MCF 10A (cell line): Measurements from ENCODE around the gene SHE. TPM values are rescaled to one million over a fixed set of nuclear protein-coding genes. Genes with fewer than 3 reads are reported as not detected.

Source experiments
- BruUV-seq: library from RNA; stranded (reverse); fragments of 400-500 nt; replicated peaks from 2 replicates; lab custom pipeline; 2021; lab: Mats Ljungman, UMichigan
- CTCF ChIA-PET: fragments of 300-600 bp; sonication (Branson Sonifier 250); formaldehyde crosslinking; extraction: SDS; loops from one replicate; lab custom pipeline; 2021; ENCODE audit warnings: antibody characterized with exemption, inconsistent platforms; lab: Yijun Ruan, JAX
- POLR2A ChIA-PET: fragments of 300-600, 350-650 bp; sonication (Branson Sonifier 250); formaldehyde crosslinking; extraction: SDS; loops from one replicate; lab custom pipeline; 2020; ENCODE audit warnings: antibody characterized with exemption, inconsistent platforms; lab: Yijun Ruan, JAX
- DNase-seq: peaks from one replicate; pipeline ENCODE4 v3.0.0-alpha.2; 2018; ENCODE audit not compliant: unreplicated experiment
- H3K27ac Mint-ChIP-seq: one replicate; pipeline ENCODE4 v1.8.0; 2022; ENCODE audit warnings: mild to moderate bottlenecking, low read depth, mixed read lengths; ENCODE audit not compliant: unreplicated experiment
- H3K27me3 Mint-ChIP-seq: one replicate; pipeline ENCODE4 v1.8.0; 2022; ENCODE audit warnings: mixed read lengths; ENCODE audit not compliant: insufficient read depth, unreplicated experiment
- H3K36me3 Mint-ChIP-seq: one replicate; pipeline ENCODE4 v1.8.0; 2022; ENCODE audit warnings: mild to moderate bottlenecking, moderate library complexity, mixed read lengths; ENCODE audit not compliant: insufficient read depth, unreplicated experiment
- H3K4me1 Mint-ChIP-seq: one replicate; pipeline ENCODE4 v1.8.0; 2022; ENCODE audit warnings: mixed read lengths; ENCODE audit not compliant: insufficient read depth, unreplicated experiment
- H3K4me3 Mint-ChIP-seq: one replicate; pipeline ENCODE4 v1.8.0; 2022; ENCODE audit warnings: mild to moderate bottlenecking, moderate library complexity, mixed read lengths; ENCODE audit not compliant: unreplicated experiment
- H3K9me3 Mint-ChIP-seq: one replicate; pipeline ENCODE4 v1.8.0; 2022; ENCODE audit warnings: mixed read lengths; ENCODE audit not compliant: unreplicated experiment
- intact Hi-C: fragments of 100-400 bp; cut with micrococcal nuclease; formaldehyde crosslinking; loops from 2 replicates; pipeline ENCODE4 v1.14.1; 2022
- total RNA-seq: library from RNA; stranded (reverse); gene quantifications from 2 replicates; pipeline ENCODE4 v1.2.3, GENCODE V29; 2022
- TF ChIP-seq, protein P1 (sequence below): fragments of 200-600 bp; IDR thresholded peaks from one replicate; pipeline ENCODE4 v1.8.0; 2022; ENCODE audit warnings: antibody characterized with exemption, mild to moderate bottlenecking; ENCODE audit not compliant: unreplicated experiment

Gene SHE
- total RNA-seq, 1 experiment from 2014 or later, result not detected

DNA sequence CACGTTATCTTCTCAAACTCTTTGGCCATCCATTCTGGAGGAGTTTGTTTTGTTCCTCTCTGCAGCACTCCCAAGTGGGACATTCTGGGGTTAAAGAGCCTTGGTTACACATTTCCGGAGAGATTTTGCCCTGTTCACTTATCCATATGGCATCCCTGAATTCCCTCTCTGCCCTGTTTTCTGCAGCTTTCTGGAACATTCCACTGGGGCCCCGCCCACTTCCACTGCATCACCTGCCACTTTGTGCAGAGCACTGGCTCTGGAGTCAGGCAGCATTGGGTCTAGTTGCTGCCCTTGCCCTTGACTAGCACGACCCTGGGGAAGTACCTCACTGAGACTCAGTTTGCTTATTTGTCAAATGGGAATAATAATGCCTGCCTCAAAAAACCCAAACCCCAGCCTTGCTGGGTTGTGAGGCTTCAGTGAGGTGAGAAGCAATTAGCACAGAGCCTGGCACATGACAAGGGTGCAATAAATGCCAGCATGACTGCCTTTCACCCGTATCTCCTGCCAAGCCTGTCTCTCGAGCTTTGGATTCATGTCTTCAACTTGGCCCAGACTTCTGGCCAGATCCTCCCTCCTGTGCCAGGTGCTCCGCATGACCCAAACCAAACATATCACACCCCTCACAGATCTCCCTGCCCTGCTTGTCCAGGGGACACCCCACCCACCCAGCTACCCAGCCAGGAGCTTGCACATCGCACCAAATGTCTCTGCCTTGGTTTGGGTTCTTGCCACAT, 58.8 kb downstream of the SHE start:
- ChIA-PET CTCF (interaction anchor here (0.6 to 2.2 kb wide), 10 partner anchors 11 to 582 kb away, joined by 3 to 9 read pairs (median 3); no protein-coding TSS in a partner anchor), POLR2A (interaction anchor here (0.6 to 1.4 kb wide), 8 partner anchors 10 to 871 kb away, joined by 3 to 6 read pairs (median 3); no protein-coding TSS in a partner anchor)
- Mint-ChIP-seq H3K27me3 (no peaks in the 10 kb centered on the region), H3K4me3 (no peak overlapping the region), H3K9me3 (no peaks in the 10 kb centered on the region), H3K36me3 (peaks cover 98% of the 10 kb centered on the region), H3K4me1 (peaks cover 41% of the 10 kb centered on the region), H3K27ac (no peak overlapping the region)
- no TSS peak for BruUV-seq
- TF ChIP-seq, protein P1, sequence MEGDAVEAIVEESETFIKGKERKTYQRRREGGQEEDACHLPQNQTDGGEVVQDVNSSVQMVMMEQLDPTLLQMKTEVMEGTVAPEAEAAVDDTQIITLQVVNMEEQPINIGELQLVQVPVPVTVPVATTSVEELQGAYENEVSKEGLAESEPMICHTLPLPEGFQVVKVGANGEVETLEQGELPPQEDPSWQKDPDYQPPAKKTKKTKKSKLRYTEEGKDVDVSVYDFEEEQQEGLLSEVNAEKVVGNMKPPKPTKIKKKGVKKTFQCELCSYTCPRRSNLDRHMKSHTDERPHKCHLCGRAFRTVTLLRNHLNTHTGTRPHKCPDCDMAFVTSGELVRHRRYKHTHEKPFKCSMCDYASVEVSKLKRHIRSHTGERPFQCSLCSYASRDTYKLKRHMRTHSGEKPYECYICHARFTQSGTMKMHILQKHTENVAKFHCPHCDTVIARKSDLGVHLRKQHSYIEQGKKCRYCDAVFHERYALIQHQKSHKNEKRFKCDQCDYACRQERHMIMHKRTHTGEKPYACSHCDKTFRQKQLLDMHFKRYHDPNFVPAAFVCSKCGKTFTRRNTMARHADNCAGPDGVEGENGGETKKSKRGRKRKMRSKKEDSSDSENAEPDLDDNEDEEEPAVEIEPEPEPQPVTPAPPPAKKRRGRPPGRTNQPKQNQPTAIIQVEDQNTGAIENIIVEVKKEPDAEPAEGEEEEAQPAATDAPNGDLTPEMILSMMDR, result no peak
- intact Hi-C loops, result loop anchor here (2.0 kb wide), 1 partner anchor 37 kb away; no protein-coding TSS in a partner anchor
- no peak for DNase-seq

DNA sequence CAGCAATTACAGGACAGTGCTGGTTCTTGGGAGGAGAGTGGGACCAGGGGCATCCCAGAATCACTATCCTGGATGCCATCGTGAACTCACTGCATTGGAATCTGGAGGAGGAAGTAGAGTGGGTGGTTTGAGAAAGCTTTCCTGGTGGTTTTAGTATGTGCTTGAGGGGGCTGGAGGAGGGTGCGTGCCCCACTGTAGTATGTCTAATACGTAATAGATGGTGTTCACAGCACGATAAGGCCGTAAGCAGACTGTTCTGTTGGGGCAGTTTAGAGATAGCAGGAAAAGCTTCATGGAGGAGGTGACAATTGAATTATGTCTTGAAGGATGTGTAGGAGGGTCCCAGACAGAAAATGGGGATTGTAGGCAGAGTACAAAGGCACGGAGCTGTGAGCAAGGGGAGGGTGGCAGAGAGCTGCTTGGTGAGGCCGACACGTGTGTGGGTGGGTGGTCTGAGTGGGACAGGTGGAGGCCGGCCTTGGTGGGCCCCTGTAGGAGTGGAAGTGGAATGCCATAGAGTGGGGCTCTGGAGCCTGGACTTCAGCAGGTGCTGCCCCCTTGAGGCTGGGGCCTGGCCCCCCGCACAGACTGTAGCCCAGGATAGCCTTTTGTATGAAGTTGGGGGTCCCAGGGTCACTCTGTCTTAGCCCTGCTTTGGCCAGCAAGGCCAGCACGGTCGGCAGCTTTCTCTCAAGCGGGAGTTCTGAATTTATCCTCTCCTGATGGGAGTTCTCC, 60.0 kb downstream of the SHE start:
- no peak overlapping the region for H3K4me3 Mint-ChIP-seq
- H3K4me1 Mint-ChIP-seq, result peaks cover 41% of the 10 kb centered on the region
- H3K27me3 Mint-ChIP-seq, result no peaks in the 10 kb centered on the region
- TF ChIP-seq, protein P1, result peak; percentile 53
- intact Hi-C loops, result no loop called here
- peaks cover 98% of the 10 kb centered on the region for H3K36me3 Mint-ChIP-seq
- POLR2A ChIA-PET, result interaction anchor here (1.1 to 1.8 kb wide), 6 partner anchors 9 to 36 kb away, joined by 3 to 6 read pairs (median 4); no protein-coding TSS in a partner anchor
- peak overlapping the region; percentile 2 for H3K27ac Mint-ChIP-seq
- no peaks in the 10 kb centered on the region for H3K9me3 Mint-ChIP-seq
- no peak for DNase-seq
- CTCF ChIA-PET, result interaction anchor here (0.6 to 2.2 kb wide), 6 partner anchors 9 to 583 kb away, joined by 3 to 8 read pairs (median 4); no protein-coding TSS in a partner anchor
- BruUV-seq, result no TSS peak

DNA sequence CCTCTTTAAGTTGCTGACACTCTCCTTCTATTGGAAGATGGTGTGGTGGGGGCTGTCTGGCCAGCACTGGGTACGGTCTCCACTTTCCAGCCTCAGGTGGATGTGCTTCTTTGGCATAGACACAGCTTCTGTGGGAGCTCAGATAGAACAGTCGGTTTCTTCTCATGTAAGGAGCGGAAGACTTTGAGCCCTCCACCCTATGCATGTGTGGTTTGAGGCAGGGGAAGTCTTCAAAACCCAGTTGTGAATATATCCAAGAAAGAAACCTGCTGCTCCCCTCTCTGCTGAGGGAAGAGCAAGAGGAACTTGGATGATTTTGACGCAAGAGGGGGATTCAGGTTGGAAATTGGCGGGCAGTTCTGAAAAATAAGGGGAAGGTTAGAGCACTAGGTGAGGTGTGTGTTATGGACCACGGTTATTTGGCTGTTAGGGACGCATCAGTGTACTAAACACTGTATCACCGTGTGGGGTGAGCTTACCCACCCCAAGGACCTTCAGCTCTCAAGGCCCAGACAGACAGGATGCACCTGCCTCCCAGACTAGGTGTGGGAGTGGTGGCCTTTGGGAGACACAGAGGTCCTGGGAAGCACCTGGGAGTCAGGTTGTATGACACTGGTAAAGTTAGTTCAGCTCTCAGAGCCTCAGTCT, 60.8 kb downstream of the SHE start:
- ChIA-PET POLR2A (interaction anchor here (1.1 to 1.8 kb wide), 4 partner anchors 8 to 35 kb away, joined by 3 to 5 read pairs (median 4); no protein-coding TSS in a partner anchor), CTCF (interaction anchor here (0.7 to 2.2 kb wide), 5 partner anchors 8 to 107 kb away, joined by 3 to 8 read pairs (median 4); no protein-coding TSS in a partner anchor)
- H3K27me3 Mint-ChIP-seq, result no peaks in the 10 kb centered on the region
- no peak for DNase-seq
- peaks cover 98% of the 10 kb centered on the region for H3K36me3 Mint-ChIP-seq
- no peaks in the 10 kb centered on the region for H3K9me3 Mint-ChIP-seq
- peak overlapping the region; percentile 2 for H3K27ac Mint-ChIP-seq
- H3K4me1 Mint-ChIP-seq, result peaks cover 41% of the 10 kb centered on the region
- no peak overlapping the region for H3K4me3 Mint-ChIP-seq
- intact Hi-C loops, result no loop called here
- TF ChIP-seq, protein P1, result no peak
- BruUV-seq, result no TSS peak
